ENCODE results near the gene SHC4.

Gene SHC4

DNA sequence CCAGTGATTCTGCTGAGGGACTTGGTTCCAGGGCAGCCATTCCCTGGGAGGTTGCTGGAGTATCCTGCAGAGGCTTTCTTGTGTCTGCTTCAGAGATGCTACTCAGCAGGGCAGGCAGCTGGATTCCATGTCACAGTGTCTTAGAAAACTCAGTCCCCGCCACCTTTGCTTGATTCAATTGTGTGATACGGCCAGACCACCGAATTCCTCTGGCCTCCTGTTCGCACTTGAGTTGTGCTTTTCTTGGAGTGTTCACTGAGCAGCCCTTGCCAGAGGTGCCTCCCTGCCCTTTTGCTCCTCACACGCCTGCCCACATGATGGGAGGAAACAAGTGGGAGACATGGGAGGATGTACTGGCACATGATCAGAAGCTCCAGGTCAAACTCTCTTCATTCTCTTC lies 19.6 kb upstream of the SHC4 start:
- no peak overlapping the region for H3K4me3 ChIP-seq (ENCODE audit: control insufficient read depth, low read depth, low read length)
- DNase-seq (ENCODE audit: low read depth) = no peak
- TF ChIP-seq, protein P1, sequence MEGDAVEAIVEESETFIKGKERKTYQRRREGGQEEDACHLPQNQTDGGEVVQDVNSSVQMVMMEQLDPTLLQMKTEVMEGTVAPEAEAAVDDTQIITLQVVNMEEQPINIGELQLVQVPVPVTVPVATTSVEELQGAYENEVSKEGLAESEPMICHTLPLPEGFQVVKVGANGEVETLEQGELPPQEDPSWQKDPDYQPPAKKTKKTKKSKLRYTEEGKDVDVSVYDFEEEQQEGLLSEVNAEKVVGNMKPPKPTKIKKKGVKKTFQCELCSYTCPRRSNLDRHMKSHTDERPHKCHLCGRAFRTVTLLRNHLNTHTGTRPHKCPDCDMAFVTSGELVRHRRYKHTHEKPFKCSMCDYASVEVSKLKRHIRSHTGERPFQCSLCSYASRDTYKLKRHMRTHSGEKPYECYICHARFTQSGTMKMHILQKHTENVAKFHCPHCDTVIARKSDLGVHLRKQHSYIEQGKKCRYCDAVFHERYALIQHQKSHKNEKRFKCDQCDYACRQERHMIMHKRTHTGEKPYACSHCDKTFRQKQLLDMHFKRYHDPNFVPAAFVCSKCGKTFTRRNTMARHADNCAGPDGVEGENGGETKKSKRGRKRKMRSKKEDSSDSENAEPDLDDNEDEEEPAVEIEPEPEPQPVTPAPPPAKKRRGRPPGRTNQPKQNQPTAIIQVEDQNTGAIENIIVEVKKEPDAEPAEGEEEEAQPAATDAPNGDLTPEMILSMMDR (conservative IDR thresholded peaks at IDR 0.05; ENCODE audit: control insufficient read depth, insufficient read depth, low read depth, low read length) = no peak

DNA sequence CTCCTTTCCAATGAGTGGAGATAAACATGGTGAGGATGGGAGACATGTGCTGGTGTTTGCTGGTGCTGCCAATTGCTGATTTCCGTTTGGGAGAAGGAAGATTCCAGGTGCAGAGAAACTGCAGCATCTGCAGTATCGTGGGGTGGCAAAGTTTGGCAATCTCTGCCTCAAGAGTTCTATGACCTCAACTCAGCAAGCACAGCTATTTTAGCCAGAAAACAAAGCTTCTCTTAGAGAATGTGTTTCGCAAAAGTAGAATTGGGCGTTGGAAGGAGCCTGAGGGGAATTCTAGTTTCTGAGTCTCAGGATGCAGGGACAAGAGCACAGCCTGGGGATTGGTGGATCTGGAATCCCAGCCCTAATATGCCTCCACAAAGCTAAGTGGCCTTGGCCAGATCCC lies 18.2 kb upstream of the SHC4 start:
- DNase-seq (ENCODE audit: low read depth) = no peak
- no peak overlapping the region for H3K4me3 ChIP-seq (ENCODE audit: control insufficient read depth, low read depth, low read length)
- TF ChIP-seq, protein P1 (conservative IDR thresholded peaks at IDR 0.05; ENCODE audit: control insufficient read depth, insufficient read depth, low read depth, low read length) = no peak

DNA sequence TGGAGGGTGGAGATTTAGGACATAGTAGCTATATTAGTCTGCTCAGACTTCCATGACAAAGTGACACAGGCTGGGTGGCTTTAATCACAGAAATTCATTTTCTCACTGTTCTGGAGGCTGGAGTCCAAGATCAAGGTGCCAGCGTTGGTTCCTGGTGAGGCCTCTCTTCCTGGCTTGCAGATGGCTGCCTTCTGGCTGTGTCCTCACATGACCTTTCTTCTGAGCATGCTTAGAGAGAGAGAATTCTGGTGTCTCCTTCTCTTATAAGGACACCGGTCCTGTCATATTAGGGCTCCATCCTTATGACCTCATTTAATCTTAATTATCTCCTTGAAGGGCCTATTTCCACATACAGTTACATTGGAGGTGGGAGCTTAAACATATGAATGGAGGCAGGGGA lies 14.9 kb upstream of the SHC4 start:
- DNase-seq (ENCODE audit: low read depth) = no peak
- TF ChIP-seq, protein P1 (conservative IDR thresholded peaks at IDR 0.05; ENCODE audit: control insufficient read depth, insufficient read depth, low read depth, low read length) = no peak
- no peak overlapping the region for H3K4me3 ChIP-seq (ENCODE audit: control insufficient read depth, low read depth, low read length)

DNA sequence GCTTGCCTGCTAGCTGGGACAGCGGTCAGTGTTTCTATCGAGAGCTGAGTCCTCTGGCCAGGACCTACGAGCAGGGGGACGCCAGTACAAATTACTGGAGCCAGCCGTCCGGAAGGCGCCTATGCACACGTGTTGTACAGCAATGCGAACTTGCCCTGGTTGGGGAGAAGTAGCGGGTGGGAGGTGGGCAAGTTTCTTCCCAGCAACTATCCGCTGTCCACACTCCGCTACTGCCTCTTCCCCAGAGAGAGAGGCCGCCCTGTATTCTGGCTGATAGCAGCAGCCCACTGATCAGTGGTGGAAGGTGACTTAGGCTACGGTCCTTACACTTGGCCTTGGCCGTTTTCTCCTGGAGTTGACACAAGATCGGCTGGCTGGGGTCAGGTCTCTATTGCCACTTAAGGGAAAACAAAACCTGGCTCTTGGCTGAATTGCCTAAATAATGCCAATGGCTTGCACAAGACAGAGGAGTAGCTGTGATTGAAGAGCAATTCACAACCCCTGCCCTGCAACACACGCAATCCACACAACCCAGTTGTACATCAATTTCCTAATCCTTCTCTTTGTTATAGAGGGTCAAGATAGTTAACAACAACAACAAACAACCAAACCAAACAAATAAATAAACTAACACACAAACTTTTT lies 12.8 kb upstream of the SHC4 start:
- DNase-seq (ENCODE audit: low read depth) = no peak
- TF ChIP-seq, protein P1 (conservative IDR thresholded peaks at IDR 0.05; ENCODE audit: control insufficient read depth, insufficient read depth, low read depth, low read length) = no peak
- H3K4me3 ChIP-seq (ENCODE audit: control insufficient read depth, low read depth, low read length) = no peak overlapping the region

DNA sequence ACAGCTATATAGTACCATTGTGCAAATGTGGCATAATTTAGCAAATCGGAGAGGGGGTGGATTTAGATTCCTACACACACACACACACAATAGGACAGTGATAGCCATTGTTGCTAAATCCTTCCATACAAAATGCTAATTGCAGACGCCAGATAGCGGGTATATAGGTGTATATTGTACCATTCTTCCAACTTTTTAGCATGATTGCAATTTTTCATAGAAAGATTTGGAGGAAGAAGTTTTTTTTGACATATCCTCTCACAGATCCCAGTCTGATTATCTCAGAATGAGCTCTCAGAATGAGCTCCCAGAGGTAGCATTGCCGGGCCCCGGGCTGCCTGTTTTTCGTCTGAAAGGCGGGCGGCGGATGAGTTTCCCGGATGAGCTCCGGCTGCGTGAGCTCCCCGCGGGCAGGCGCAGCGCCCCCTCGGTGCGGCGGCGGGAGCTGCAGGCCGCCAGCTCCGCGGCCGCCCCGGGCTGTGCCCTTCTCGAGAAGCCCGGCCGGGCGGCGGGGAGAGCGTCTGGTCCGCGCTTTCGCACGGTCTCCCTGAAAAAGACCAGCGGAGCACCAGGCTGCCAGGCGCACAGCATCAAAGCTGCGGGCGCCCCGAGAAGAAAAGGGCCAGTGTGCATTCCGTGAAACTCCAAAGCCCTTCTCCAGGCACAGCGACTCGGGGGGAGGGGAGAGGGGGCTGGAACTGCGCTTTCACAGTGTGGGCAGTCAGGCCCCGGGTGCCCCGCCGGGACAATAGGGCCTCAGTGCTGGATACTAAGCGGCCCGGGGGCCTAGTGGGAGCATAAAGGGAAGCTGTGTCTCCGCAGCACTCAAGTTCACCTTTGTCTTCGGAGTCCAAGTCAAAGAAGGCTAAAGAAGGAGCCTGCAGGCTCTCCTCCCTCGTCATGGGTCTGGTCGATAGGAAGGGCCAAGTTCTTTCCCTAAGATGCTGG lies 12.0 kb upstream of the SHC4 start:
- TF ChIP-seq, protein P1 (conservative IDR thresholded peaks at IDR 0.05; ENCODE audit: control insufficient read depth, insufficient read depth, low read depth, low read length) = peak; percentile 30
- DNase-seq (ENCODE audit: low read depth) = peak; percentile 72
- peak overlapping the region; percentile 48 for H3K4me3 ChIP-seq (ENCODE audit: control insufficient read depth, low read depth, low read length)

DNA sequence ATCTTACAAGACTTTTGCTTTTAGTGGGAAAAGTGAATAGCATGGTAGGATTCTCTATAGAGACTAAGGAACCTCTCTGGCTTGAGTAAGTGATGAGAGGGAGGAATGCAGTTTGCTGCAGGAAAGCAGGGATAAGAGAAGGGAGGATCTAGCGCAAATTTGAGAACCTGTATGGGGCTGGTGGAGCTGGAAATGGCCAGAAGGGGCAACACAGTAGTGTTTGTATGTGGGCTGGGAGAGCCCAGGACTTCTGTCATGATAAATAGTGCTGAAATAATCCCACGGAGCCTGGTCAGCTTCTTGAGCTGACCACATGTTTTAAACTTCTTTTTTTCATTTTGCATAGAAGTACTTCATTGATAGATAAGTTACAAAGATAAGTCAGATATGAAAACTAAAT lies 11.2 kb upstream of the SHC4 start:
- DNase-seq (ENCODE audit: low read depth) = no peak
- no peak overlapping the region for H3K4me3 ChIP-seq (ENCODE audit: control insufficient read depth, low read depth, low read length)
- TF ChIP-seq, protein P1 (conservative IDR thresholded peaks at IDR 0.05; ENCODE audit: control insufficient read depth, insufficient read depth, low read depth, low read length) = peak; percentile 2
